GM18873 (cell line): ENCODE data around the gene ARHGEF19.

Source experiments
- ATAC-seq: cut with Tn5 transposase; IDR thresholded peaks from one replicate; pipeline ENCODE4 v1.9.1; 2021; ENCODE audit warnings: mild to moderate bottlenecking, moderate library complexity, moderate number of reproducible peaks; ENCODE audit not compliant: unreplicated experiment, low FRiP score

The ARHGEF19 gene

DNA sequence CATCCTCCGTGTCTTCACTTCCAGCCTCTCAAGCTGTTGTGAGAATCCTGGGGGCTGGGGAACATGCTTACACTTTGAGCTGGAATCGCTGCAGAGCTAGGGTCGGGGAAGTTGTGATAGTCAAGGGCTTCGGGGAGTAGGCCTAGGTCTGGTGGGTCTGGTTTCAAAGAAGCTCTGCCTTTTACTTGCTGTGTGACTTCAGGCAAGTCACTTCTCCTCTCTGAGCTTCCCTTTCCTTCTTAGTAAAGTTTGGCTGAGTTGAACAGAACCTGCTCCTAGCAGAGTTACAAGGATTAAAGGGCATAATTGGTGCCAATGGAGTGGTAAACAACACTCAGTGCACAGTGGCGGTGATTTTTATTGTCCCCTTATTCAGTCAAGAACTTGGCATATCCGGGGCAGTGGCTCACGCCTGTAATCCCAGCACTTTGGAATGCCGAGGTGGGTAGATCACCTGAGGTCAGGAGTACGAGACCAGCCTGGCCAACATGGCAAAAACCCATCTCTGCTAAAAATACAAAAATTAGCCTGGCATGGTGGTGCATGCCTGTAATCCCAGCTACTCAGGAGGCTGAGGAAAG lies 25.7 kb downstream of the ARHGEF19 start:
- no peak for ATAC-seq

DNA sequence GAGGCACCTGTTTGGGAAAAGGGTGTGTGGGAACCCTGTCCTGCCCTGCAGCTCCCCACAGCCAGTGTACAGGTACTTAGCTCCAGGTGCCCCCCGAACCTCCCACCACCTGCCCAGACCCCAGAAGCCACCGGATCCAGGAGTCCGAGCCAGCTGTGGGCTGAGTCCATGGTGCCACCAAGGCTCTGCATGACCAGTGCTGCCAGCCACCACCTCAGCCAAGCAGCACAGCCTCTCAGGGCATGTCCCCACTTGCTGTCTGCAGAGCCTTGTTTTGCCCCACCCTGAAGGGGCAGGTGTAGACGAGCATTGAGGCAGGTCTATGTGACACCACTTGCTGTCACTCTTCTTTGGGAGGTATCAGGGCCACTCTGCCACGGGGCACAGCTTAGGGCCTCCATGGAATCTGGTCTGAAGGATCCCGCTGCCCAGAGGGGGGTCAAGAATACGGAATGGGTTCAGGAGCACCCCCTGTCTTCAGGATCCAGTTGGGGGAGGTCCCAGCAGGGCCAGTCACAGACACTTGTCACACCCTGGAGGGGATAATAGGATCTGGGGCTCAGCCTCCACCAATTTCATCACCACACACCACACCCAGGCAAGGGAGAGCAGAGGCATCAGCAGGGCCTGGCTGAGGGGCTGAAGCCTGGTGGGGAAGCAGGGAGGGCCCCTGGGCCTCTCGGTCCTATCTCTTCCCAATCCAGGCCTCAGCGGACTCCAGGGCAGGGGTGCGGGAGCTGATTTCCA lies 27.7 kb downstream of the ARHGEF19 start:
- ATAC-seq: no peak

- ATAC-seq: no peak
These were observed 28.5 kb downstream of the ARHGEF19 start for GRCh38 chr1:16183765-16184556.

DNA sequence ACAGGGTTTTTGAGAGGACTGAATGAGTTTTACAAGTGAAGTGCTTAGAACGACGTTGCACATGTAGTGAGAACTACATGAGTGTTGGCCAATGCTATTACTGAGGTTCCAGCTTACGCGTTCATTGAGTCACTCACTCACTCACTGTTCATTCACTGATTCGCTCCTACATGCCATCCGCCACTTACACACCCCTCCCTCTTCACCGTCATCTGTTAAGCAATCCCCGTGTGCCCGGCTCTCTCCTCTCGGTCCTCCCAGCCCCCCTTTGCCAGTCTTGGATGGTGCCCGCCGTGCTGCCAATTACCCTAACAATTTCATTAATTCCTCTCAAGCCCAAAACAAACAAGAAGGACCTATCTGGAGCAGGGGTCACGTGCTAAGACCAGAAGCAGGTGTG lies 29.3 kb downstream of the ARHGEF19 start:
- no peak for ATAC-seq

- no peak for ATAC-seq
These were observed 30.3 kb downstream of the ARHGEF19 start for GRCh38 chr1:16181887-16182719.

DNA sequence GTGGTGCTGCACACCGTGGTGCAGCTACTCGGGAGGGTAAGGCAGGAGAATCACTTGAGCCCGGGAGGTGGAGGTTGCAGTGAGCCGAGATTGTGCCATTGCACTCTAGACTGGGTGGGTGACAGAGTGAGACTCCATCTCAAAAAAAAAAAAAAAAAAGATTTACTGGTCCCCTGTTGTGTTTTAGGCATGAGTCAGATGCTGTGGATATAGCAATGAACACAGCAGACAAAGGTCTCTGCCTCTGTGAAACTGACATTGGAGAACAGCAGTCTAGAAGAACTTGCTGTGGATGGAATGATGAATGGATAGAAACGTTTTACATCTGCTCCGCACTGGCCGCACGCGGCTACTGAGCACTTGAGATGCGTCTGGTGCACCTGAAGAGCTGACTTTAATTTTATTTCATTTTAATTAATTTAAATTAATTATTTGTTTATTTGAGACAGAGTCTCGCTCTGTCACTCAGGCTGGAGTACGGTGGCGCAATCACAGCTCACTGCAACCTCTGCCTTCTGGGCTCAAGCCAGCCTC lies 32.1 kb downstream of the ARHGEF19 start:
- no peak for ATAC-seq

DNA sequence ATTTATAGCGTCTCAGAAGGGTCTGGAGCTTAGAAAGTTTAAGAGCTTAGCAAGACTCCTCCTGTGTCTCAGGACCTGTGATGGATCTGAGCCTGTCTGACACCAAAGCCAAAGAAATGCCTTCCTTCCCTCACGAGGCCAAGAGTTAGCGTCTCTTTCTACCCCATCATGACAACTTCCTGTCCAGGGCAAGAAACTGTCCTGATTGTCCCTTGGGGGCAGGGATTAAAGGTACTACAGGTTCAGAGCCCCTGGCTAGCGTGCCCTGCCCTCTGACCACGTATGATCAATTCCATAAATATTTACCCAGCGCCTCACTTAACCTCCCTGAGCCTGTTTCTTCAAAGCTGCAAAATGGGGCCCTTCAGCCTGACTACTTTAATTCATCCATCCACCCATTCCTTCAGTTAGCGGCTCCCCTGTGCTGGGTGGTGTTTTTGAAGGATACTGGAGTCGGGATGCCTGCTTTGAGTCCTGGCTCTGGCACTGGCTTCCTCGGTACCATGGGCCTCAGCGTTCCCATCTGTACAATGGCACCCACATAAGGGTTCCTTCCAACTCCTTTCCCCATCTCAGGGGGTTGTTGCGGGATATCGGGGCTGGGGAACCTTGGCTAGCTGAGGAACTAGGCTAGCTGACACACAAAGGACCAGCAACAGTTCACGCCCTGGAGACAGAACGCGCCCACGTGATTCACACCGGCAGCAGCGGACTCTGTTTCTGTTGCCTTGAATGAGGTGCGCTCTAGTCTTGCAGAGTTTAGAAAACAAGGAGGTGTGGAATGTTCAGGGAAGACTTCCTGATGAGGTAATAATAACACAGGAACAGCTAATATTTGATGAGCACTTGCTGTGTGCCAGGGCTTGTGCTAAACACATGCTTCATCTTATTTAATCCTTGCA lies 33.6 kb downstream of the ARHGEF19 start:
- ATAC-seq: no peak

DNA sequence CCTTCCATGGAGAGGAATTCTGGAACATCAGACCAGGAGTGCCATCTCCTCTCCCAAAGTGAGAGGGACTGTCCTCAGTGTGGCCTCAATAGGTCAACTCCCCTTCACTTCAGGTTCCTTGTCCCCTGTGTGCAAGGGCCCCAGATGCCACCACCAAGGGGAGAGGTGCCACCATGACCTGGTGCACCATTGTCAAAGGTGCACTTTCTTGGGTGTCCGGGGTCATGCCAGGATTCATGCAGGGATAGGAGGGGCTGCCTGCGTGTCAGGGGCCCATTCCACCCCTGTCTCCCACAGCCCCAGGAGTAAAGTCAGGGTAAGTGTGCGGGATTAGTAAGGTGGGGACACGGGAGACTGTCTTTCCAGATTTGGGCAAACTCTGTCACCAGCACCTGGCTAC lies 35.1 kb downstream of the ARHGEF19 start:
- ATAC-seq: no peak

- no peak for ATAC-seq
These were observed 35.8 kb downstream of the ARHGEF19 start for GRCh38 chr1:16176653-16177052.

GRCh38 chr1:16175610-16176553 lies 36.6 kb downstream of the ARHGEF19 start:
- no peak for ATAC-seq

- ATAC-seq: no peak
These were observed 37.4 kb downstream of the ARHGEF19 start for GRCh38 chr1:16174886-16175598.

DNA sequence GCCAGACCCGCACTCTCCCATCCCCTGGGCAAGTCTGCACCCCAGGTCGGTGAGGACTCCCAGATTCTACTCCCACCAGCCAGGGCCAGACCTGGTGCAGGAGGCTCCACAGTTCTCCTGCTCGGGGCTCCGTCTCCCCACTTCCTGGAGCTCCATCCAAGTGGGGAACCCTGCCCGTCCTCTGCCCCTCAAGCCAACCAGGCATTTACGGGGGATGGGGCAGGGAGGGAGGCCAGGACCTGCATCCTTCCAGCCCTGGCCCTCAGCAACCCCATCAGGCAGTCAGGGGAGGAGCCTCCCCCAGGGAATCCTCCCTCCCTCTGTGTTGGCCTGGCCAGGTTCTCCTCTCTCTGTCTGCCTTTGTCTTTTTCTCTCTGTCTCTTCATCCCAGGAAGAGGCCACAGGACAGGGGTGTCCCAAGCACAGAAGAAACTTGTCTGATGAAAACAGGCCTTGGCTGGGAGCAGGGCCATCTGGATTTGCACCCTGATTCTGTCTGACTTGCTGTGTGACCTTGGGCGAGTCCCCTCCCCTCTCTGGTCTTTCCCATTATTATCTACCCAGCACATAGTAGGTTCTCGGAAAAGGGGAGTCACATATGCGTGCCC lies 38.1 kb downstream of the ARHGEF19 start:
- ATAC-seq: no peak

- no peak for ATAC-seq
These were observed 38.8 kb downstream of the ARHGEF19 start for GRCh38 chr1:16173447-16174260.

DNA sequence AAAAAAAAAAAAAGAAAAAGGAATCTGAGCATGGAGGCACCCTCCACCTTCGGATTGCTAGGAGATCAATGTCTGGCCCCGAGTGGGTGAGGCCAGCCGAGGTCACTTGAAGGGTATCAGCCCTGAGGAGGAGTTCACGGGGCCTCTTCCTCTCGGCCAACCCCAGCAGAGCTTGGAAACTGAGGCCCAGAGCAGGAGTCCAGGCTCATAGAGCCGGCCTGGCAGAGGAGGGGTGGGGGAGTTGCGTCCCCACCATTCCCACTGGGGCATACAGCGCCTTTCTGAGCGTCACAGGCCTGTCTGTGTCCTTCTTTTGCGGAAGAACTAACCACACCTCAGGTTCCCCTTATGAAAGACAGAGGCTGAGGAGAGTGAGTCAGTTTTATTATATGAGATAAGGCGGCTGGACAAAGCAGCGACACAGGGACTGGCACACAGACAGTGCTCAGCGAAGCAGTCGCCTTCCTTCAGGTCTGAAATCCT lies 39.4 kb downstream of the ARHGEF19 start:
- ATAC-seq: no peak

DNA sequence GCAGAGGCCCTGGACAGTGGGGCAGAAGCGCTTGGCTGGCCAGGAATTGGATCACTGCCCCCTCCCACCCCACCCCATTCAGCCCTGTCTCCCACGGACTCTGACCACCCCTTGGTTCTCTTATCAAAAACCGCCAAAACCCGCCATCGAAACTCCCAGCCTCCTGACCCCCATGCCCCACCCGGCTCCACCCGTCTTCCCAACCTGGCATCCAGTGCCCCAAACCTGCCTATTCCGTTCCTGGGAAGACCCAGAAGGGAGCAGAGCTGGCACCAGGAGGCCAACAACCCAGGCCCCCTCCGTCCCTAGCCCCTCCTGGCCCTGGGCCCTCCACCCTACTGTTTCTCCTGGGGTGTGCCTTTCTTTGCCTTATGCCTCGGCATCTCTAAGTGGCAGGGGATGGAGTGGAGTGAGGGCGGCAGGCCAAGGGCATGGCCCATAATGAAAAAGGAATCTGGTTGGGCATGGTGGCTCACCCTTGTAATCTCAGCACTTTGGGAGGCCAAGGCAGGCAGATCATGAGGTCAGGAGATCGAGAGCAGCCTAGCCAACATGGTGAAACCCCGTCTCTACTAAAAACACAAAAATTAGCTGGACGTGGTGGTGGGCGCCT lies 40.1 kb downstream of the ARHGEF19 start:
- no peak for ATAC-seq
